Smooth muscle cell of the brain vasculature (primary cell): ENCODE data around the gene SMS.

Source experiments
- DNase-seq: peaks from one replicate; pipeline ENCODE4 v3.0.0-alpha.2; 2012; ENCODE audit warnings: low read depth, low spot score

The SMS gene

GRCh38 chrX:21978346-21978745, 37.8 kb downstream of the SMS start:
- DNase-seq, result no peak

GRCh38 chrX:21982311-21982710, 41.8 kb downstream of the SMS start:
- no peak for DNase-seq

- peak; percentile 57 for DNase-seq
Observed at GRCh38 chrX:21985332-21985777, 44.8 kb downstream of the SMS start.

- DNase-seq, result no peak
Observed at GRCh38 chrX:21986596-21986995, 46.1 kb downstream of the SMS start.

GRCh38 chrX:21989384-21989783, 48.9 kb downstream of the SMS start:
- DNase-seq, result no peak

DNA sequence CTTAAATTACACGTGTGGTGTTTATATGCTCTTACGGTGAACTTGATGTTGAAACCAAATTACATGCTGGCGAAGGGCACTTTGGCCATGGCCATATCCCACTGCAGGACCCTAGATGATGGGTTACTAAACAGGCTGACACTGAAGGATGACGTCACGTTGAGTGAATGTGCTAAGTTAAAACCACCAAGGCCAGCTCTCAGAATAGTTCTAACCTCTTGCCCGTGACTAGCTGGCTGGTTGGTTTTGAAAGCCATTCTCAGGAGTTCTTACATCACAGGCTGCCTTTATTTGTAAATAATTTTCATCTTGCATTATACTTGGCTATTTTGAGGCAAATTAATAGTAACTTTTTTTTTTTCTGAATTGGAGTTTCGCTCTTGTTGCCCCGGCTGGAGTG, 50.3 kb downstream of the SMS start:
- no peak for DNase-seq

GRCh38 chrX:21991504-21991903, 51.0 kb downstream of the SMS start:
- no peak for DNase-seq

- DNase-seq, result no peak
Observed at GRCh38 chrX:21993265-21993664, 52.8 kb downstream of the SMS start.

DNA sequence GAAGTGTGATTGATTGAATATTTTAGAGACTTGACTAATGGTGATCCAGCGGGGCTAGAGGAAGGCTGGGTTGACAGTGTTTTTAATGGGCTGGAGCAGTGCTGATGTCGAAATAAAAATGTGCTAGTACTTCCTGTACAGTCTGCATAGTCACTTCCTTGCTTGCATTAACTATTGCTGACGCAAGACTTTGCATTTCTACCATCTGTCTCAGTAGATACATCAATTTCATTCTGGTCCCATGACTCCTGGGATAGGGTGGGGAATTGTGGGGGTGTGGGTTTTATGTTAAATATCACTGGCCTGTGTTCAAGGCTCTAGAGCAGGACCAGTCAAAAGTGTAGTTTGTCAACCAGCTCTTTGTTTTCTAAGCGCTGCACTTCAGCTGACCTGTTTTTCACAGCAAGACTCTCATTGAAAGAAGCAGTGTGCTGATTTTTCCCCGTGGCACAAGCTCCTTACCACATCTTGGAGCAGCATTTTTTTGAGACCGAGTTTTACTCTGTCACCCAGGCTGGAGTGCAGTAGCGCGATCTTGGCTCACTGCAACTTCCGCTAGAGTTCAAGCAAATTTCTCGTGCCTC, 56.5 kb downstream of the SMS start:
- no peak for DNase-seq

GRCh38 chrX:21998037-21998436, 57.5 kb downstream of the SMS start:
- no peak for DNase-seq

- DNase-seq, result no peak
Observed at GRCh38 chrX:22004866-22005265, 64.4 kb downstream of the SMS start.

GRCh38 chrX:22012051-22012450, 71.5 kb downstream of the SMS start:
- no peak for DNase-seq

GRCh38 chrX:22012931-22013330, 72.4 kb downstream of the SMS start:
- no peak for DNase-seq

DNA sequence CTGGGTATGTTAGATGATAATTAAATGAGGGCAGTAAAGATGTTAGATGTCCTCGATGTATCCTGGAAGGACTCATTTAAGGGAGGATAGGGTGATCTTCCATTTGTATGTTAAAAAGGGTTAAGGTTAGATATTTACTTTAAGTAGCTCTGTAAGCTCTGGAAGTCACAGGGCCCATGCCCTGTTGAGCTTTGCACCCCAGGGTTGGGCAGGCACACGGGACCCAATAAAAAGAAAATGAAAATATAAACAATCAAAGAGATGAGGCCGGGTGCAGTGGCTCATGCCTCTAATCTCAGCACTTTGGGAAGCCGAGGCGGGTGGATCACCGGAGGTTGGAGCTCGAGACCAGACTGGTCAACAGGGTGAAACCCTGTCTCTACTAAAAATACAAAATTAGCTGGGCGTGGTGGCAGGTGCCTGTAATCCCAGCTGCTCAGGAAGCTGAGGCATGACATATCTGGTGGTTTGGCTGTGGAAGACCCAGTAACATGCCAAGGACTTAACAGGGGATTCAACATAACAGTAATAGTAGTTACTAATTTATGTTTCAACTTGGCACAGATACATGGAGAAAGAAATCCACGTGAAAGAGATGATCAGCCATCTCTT, 74.7 kb downstream of the SMS start:
- no peak for DNase-seq

- DNase-seq, result no peak
Observed at GRCh38 chrX:22021751-22022324, 81.3 kb downstream of the SMS start.

- no peak for DNase-seq
Observed at GRCh38 chrX:22024577-22024976, 84.1 kb downstream of the SMS start.

GRCh38 chrX:22025751-22026150, 85.2 kb downstream of the SMS start:
- no peak for DNase-seq

- no peak for DNase-seq
Observed at GRCh38 chrX:22026731-22027130, 86.2 kb downstream of the SMS start.

- no peak for DNase-seq
Observed at GRCh38 chrX:22032084-22032483, 91.6 kb downstream of the SMS start, which contains the start of gene PHEX. PHEX (plus strand) TSS chrX:22032325; CDS start chrX:22033006, 681 bp downstream.

DNA sequence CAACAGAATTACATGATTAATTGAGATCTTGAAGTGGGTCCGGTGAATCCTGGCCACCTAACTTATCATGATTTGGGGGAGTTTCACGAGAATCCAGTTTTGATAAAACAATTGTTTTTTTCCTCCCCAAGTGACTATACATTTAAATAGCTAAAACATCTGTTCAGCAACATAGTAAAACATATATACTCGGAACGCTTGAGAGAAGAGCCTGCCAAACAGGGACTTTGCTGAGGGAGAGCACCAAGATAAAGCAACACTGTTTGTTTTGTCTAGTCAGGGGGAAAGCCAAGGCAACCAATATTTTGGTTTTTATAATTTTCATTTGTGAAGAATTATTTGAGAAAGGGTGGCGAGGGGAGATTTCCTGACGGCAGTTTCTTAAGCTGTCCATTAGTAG, 92.0 kb downstream of the SMS start:
- DNase-seq, result no peak

- DNase-seq, result no peak
Observed at GRCh38 chrX:22033818-22034217, 93.3 kb downstream of the SMS start.

DNA sequence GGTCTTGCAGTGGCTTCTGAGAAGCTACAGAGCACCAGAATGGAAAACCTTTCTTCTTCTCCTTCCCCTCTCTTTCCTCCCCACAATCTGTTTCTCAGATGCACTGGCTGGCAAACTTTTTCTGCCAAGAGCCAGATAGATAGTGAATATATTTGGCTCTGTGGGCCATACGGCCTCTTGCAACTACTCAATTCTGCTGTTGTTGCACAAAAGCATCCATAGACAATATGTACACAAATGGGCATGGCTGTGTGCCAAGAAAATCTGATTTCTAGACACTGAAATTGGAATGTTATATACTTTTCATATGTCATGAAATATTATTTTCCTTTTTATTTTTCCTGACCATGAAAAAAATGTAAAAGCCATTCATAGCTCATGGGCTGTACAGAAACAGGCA, 94.7 kb downstream of the SMS start:
- no peak for DNase-seq

DNA sequence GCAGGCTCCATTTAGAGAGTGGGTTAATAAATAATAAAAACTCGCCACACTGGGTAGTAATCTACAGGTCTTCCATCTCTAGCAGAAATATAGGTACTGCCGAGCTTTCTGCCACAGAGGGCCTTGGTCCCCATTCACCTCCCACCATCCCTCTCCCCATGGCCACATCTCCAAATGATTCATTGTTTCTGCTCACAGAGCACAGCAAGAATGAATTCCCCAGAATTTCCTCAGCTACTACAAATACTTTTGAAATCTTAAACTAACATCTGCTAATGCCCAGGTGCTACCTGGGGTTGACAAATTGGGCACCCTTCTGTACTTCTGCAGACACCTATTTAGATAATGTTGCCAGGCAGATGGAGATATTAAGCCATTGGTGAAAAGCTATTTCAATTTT, 96.7 kb downstream of the SMS start:
- no peak for DNase-seq
